GM23248 (cell line): ENCODE data around the gene ITGA11. TPM values are rescaled to one million over a fixed set of nuclear protein-coding genes. Genes with fewer than 3 reads are reported as not detected.
A peak's percentile ranks its signal among the peaks of the same experiment; 100 is the strongest.

Experiments
- DNase-seq: peaks from one replicate; pipeline ENCODE4 v3.0.0-alpha.2; 2015
- H2AFZ ChIP-seq: fragments of 200-600 bp; sonication (generic); 2 replicates; pipeline ENCODE4 v1.6.1; 2016; ENCODE audit warnings: antibody characterized with exemption
- H3F3A ChIP-seq: fragments of 200-600 bp; sonication (generic); 2 replicates; pipeline ENCODE4 v1.6.1; 2016; ENCODE audit warnings: mild to moderate bottlenecking, antibody characterized with exemption, mixed run types; ENCODE audit not compliant: insufficient read depth
- H3K27ac ChIP-seq: fragments of 200-600 bp; sonication (generic); 2 replicates; pipeline ENCODE4 v1.5.1; 2016; ENCODE audit warnings: mild to moderate bottlenecking
- H3K27me3 ChIP-seq: fragments of 200-600 bp; sonication (generic); replicated peaks from 2 replicates; pipeline ENCODE4 v1.6.1; 2016; ENCODE audit warnings: mild to moderate bottlenecking; ENCODE audit not compliant: insufficient read depth
- H3K36me3 ChIP-seq: fragments of 200-600 bp; sonication (generic); 2 replicates; pipeline ENCODE4 v1.6.1; 2016; ENCODE audit warnings: low read depth, mild to moderate bottlenecking
- H3K4me1 ChIP-seq: fragments of 200-600 bp; sonication (generic); 2 replicates; pipeline ENCODE4 v1.6.1; 2016; ENCODE audit warnings: mild to moderate bottlenecking; ENCODE audit not compliant: insufficient read depth
- H3K4me2 ChIP-seq: fragments of 200-600 bp; sonication (generic); one replicate; pipeline ENCODE4 v1.6.1; 2016; ENCODE audit warnings: mild to moderate bottlenecking; ENCODE audit not compliant: unreplicated experiment
- H3K4me3 ChIP-seq: fragments of 200-600 bp; sonication (generic); 2 replicates; pipeline ENCODE4 v1.5.1; 2016; ENCODE audit warnings: mild to moderate bottlenecking
- H3K79me2 ChIP-seq: fragments of 200-600 bp; sonication (generic); 2 replicates; pipeline ENCODE4 v1.6.1; 2016; ENCODE audit warnings: mild to moderate bottlenecking; ENCODE audit not compliant: insufficient read depth
- H3K9ac ChIP-seq: fragments of 200-600 bp; sonication (generic); 2 replicates; pipeline ENCODE4 v1.6.1; 2016; ENCODE audit warnings: mild to moderate bottlenecking
- H3K9me2 ChIP-seq: fragments of 200-600 bp; sonication (generic); 2 replicates; pipeline ENCODE4 v1.6.1; 2016; ENCODE audit warnings: mixed run types, mild to moderate bottlenecking, moderate library complexity; ENCODE audit not compliant: insufficient read depth
- H3K9me3 ChIP-seq: fragments of 200-600 bp; sonication (generic); one replicate; pipeline ENCODE4 v1.6.1; 2017; ENCODE audit warnings: low read depth
- H4K20me1 ChIP-seq: fragments of 200-600 bp; sonication (generic); 2 replicates; pipeline ENCODE4 v1.6.0; 2016; ENCODE audit not compliant: insufficient read depth
- EZH2 ChIP-seq: fragments of 200-600 bp; sonication (generic); IDR thresholded peaks from 2 replicates; pipeline ENCODE4 v1.6.1; 2018; ENCODE audit warnings: antibody characterized with exemption, mild to moderate bottlenecking; ENCODE audit not compliant: insufficient read depth, poor library complexity, severe bottlenecking
- EZH2phosphoT487 ChIP-seq: fragments of 200-600 bp; sonication (generic); IDR thresholded peaks from 2 replicates; pipeline ENCODE4 v1.6.1; 2018; ENCODE audit warnings: antibody characterized with exemption, moderate library complexity, mild to moderate bottlenecking, low read depth; ENCODE audit not compliant: insufficient read depth
- WGBS, 2 experiments: methylation state at CpG; one replicate each; pipeline ENCODE4 v1.1.6; 2015 to 2017; ENCODE audit warnings: low lambda C conversion rate in 2 of 2, low coverage in 1 of 2; ENCODE audit errors: missing lambda C conversion rate in 2 of 2; 5-methylcytosine and 5-hydroxymethylcytosine counted together
- in situ Hi-C: fragments of 300-500 bp; cut with MboI; formaldehyde crosslinking; loops from 2 replicates; pipeline ENCODE4 v1.15.0; 2020
- polyA plus RNA-seq: library from polyadenylated mRNA; unstranded; fragments of >200 nt; fragmentation: Nextera tagmentation; extraction: Ambion mirVana; gene quantifications from 2 replicates; pipeline ENCODE4 v1.2.1, GENCODE V29; 2016
- total RNA-seq: library from RNA; depleted of rRNA; stranded (reverse); fragments of >200 nt; shearing (Covaris generic); gene quantifications from 2 replicates; pipeline ENCODE4 v1.2.3, GENCODE V29; 2014

The ITGA11 gene
- total and polyA plus RNA-seq, 2 experiments from 2014 or later = 312 to 352 TPM

GRCh38 chr15:68300115-68300940, 131.6 kb downstream of the ITGA11 start:
- in situ Hi-C loops = loop anchor here (10.0 kb wide), 1 partner anchor 244 kb away; no protein-coding TSS in a partner anchor
- WGBS, 2 experiments = 86 to 88% methylated on average over 6 of the region's 6 CpGs
- no peaks in the 10 kb centered on the region for H3K27me3 ChIP-seq
- H2AFZ ChIP-seq = no peak overlapping the region
- H3K9ac ChIP-seq = 0 out of 2 replicates have a peak overlapping the region, but pooled peaks have one; percentile 63
- H3K9me2 ChIP-seq = no peaks in the 10 kb centered on the region
- peak; percentile 34 for DNase-seq
- H3K36me3 ChIP-seq = peaks cover 48% of the 10 kb centered on the region
- no peak overlapping the region for H3K4me2 ChIP-seq
- H3K79me2 ChIP-seq = peaks cover 37% of the 10 kb centered on the region
- peaks cover 64% of the 10 kb centered on the region for H3F3A ChIP-seq
- peaks cover 30% of the 10 kb centered on the region for H3K4me1 ChIP-seq
- no peaks in the 10 kb centered on the region for H3K9me3 ChIP-seq
- peak overlapping the region; percentile 71 for H3K27ac ChIP-seq
- H4K20me1 ChIP-seq = no peaks in the 10 kb centered on the region
- TF ChIP-seq EZH2phosphoT487 = no peak
- TF ChIP-seq EZH2 = no peak
- H3K4me3 ChIP-seq = no peak overlapping the region

- peaks cover 43% of the 10 kb centered on the region for H3K36me3 ChIP-seq
- peaks cover 73% of the 10 kb centered on the region for H3F3A ChIP-seq
- in situ Hi-C loops = no loop called here
- WGBS, 2 experiments = 20 to 23% methylated on average over 5 of the region's 5 CpGs
- TF ChIP-seq EZH2 (no peak), EZH2phosphoT487 (no peak)
- H2AFZ ChIP-seq = peak overlapping the region; percentile 9; the same call in 1 of the 2 replicates
- peaks cover 46% of the 10 kb centered on the region for H3K79me2 ChIP-seq
- H3K4me3 ChIP-seq = peak overlapping the region; percentile 63
- peaks cover 27% of the 10 kb centered on the region for H3K4me1 ChIP-seq
- H3K9ac ChIP-seq = peak overlapping the region; percentile 63
- peak overlapping the region; percentile 71 for H3K27ac ChIP-seq
- no peaks in the 10 kb centered on the region for H4K20me1 ChIP-seq
- peak; percentile 86 for DNase-seq
- H3K9me2 ChIP-seq = no peaks in the 10 kb centered on the region
- no peaks in the 10 kb centered on the region for H3K27me3 ChIP-seq
- H3K4me2 ChIP-seq = peak overlapping the region; percentile 70
- no peaks in the 10 kb centered on the region for H3K9me3 ChIP-seq
These were observed 132.5 kb downstream of the ITGA11 start for GRCh38 chr15:68299436-68299835.

GRCh38 chr15:68298882-68299381, 133.0 kb downstream of the ITGA11 start:
- no peaks in the 10 kb centered on the region for H3K9me2 ChIP-seq
- peaks cover 75% of the 10 kb centered on the region for H3F3A ChIP-seq
- H3K9ac ChIP-seq = peak overlapping the region; percentile 63
- peak overlapping the region; percentile 71 for H3K27ac ChIP-seq
- H3K4me3 ChIP-seq = peak overlapping the region; percentile 63
- in situ Hi-C loops = no loop called here
- H3K27me3 ChIP-seq = no peaks in the 10 kb centered on the region
- H3K9me3 ChIP-seq = no peaks in the 10 kb centered on the region
- WGBS, 2 experiments = 3 to 4% methylated on average over 6 of the region's 6 CpGs
- H2AFZ ChIP-seq = peak overlapping the region; percentile 9; the same call in 1 of the 2 replicates
- no peaks in the 10 kb centered on the region for H4K20me1 ChIP-seq
- TF ChIP-seq EZH2phosphoT487 = no peak
- no peak for TF ChIP-seq EZH2
- peaks cover 51% of the 10 kb centered on the region for H3K79me2 ChIP-seq
- H3K36me3 ChIP-seq = peaks cover 38% of the 10 kb centered on the region
- peak; percentile 74 for DNase-seq
- H3K4me1 ChIP-seq = peaks cover 22% of the 10 kb centered on the region
- H3K4me2 ChIP-seq = peak overlapping the region; percentile 70

GRCh38 chr15:68298336-68298735, 133.6 kb downstream of the ITGA11 start:
- Histone ChIP-seq H3K9ac (peak overlapping the region; percentile 63), H3K79me2 (peaks cover 57% of the 10 kb centered on the region), H3K27ac (peak overlapping the region; percentile 71), H2AFZ (no peak overlapping the region), H3F3A (peaks cover 79% of the 10 kb centered on the region), H4K20me1 (no peaks in the 10 kb centered on the region), H3K4me2 (peak overlapping the region; percentile 70), H3K4me3 (peak overlapping the region; percentile 63), H3K9me2 (no peaks in the 10 kb centered on the region), H3K9me3 (no peaks in the 10 kb centered on the region), H3K36me3 (peaks cover 43% of the 10 kb centered on the region), H3K4me1 (peaks cover 20% of the 10 kb centered on the region), H3K27me3 (no peaks in the 10 kb centered on the region)
- 96 to 97% methylated on average over 3 of the region's 3 CpGs for WGBS, 2 experiments
- TF ChIP-seq EZH2phosphoT487 (no peak), EZH2 (no peak)
- DNase-seq = no peak
- in situ Hi-C loops = no loop called here
